ENCODE results near the gene ORC3. TPM values are rescaled to one million over a fixed set of nuclear protein-coding genes. Genes with fewer than 3 reads are reported as not detected.
A peak's percentile ranks its signal among the peaks of the same experiment; 100 is the strongest.

Gene ORC3
- total RNA-seq, 1 donor from 2014 or later: 16.7 TPM

DNA sequence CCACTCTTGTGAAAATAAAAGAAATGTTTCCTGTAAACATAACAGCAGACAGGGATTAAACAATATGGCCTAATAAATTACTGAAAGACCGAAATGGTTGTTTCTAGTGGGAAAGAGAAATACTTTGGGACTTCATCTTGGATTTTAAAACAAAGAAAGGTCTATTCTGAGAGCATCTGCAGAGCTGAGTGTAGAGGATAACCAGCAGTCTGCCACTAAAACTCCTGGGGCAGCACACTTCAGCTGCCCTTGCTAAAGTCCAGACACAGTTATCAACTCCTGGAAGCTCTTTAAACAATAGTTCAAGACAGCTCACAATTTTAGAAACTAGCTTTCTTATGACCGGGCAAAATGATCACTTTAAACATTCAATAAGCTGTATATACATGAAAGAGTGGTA, 73.5 kb downstream of the ORC3 start:
- Mint-ChIP-seq H3K4me1 (ENCODE audit: low read depth) (peaks cover 30% of the 10 kb centered on the region), H3K27ac (ENCODE audit: unreplicated experiment) (peak overlapping the region; percentile 1), H3K27me3 (ENCODE audit: low read depth) (no peaks in the 10 kb centered on the region), H3K36me3 (ENCODE audit: low read depth) (peaks cover 9% of the 10 kb centered on the region), H3K9me3 (ENCODE audit: low read depth) (no peaks in the 10 kb centered on the region), H3K4me3 (ENCODE audit: unreplicated experiment) (no peak overlapping the region)
- TF ChIP-seq CTCF (IDR thresholded peaks at IDR 0.05): no peak
- no peak for DNase-seq (ENCODE audit: low spot score)

DNA sequence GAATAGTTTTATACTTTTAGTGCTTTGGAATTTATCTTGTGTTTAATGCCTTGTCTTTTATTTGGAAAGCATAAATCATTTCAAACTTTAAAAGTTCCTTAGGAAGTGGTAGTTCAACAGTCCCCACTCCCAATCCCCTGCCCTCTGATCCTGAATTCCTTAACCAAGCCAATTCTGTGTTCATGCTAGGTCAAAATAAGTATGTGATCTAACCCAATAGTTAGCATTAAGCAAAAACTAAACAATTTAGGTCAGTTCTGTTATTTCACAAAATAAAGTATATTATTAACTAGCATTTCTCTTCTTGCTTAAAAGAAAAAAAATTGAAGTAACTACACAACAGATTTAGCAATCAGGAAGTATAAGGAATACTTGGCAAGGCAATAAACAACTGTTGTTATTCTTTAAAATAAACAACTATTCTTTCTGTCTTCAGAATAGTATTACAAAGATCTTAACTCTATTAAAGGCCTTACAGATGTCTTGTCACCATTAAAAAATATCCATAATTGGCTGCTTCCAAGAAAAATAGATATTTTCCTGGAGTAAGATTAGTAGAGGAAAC, 75.1 kb downstream of the ORC3 start:
- Mint-ChIP-seq H3K4me3 (ENCODE audit: unreplicated experiment) (no peak overlapping the region), H3K36me3 (ENCODE audit: low read depth) (peaks cover 11% of the 10 kb centered on the region), H3K27me3 (ENCODE audit: low read depth) (no peaks in the 10 kb centered on the region), H3K27ac (ENCODE audit: unreplicated experiment) (peak overlapping the region; percentile 54), H3K4me1 (ENCODE audit: low read depth) (peaks cover 25% of the 10 kb centered on the region), H3K9me3 (ENCODE audit: low read depth) (no peaks in the 10 kb centered on the region)
- TF ChIP-seq CTCF (IDR thresholded peaks at IDR 0.05): no peak
- no peak for DNase-seq (ENCODE audit: low spot score)

DNA sequence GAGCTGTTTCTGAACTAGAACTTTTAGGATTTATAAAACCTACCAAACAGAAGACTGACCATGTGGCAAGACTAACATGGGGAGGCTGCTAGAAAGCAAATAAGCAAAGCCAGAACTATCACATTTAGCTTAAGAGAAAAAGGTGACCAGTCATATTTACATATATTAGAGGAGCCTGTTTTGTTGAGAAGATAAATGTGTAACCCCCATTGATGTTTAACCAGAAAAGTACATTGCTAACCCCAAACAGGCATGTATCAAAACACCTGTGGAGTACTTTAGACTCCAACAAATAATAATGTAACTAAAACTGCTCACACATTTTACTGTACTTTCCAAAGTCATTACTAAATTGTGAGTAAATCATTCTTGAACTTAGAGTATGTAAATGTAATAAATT, 77.1 kb downstream of the ORC3 start:
- Mint-ChIP-seq H3K36me3 (ENCODE audit: low read depth) (peaks cover 26% of the 10 kb centered on the region), H3K4me3 (ENCODE audit: unreplicated experiment) (no peak overlapping the region), H3K9me3 (ENCODE audit: low read depth) (no peaks in the 10 kb centered on the region), H3K27ac (ENCODE audit: unreplicated experiment) (no peak overlapping the region), H3K4me1 (ENCODE audit: low read depth) (peaks cover 13% of the 10 kb centered on the region), H3K27me3 (ENCODE audit: low read depth) (no peaks in the 10 kb centered on the region)
- no peak for TF ChIP-seq CTCF (IDR thresholded peaks at IDR 0.05)
- DNase-seq (ENCODE audit: low spot score): no peak

GRCh38 chr6:87668013-87668412, 78.1 kb downstream of the ORC3 start:
- DNase-seq (ENCODE audit: low spot score): no peak
- no peak overlapping the region for H3K27ac Mint-ChIP-seq (ENCODE audit: unreplicated experiment)
- TF ChIP-seq CTCF (IDR thresholded peaks at IDR 0.05): no peak
- H3K4me1 Mint-ChIP-seq (ENCODE audit: low read depth): peaks cover 13% of the 10 kb centered on the region
- peaks cover 28% of the 10 kb centered on the region for H3K36me3 Mint-ChIP-seq (ENCODE audit: low read depth)
- no peak overlapping the region for H3K4me3 Mint-ChIP-seq (ENCODE audit: unreplicated experiment)
- H3K27me3 Mint-ChIP-seq (ENCODE audit: low read depth): no peaks in the 10 kb centered on the region
- no peaks in the 10 kb centered on the region for H3K9me3 Mint-ChIP-seq (ENCODE audit: low read depth)

- TF ChIP-seq CTCF (IDR thresholded peaks at IDR 0.05): no peak
- peaks cover 7% of the 10 kb centered on the region for H3K4me1 Mint-ChIP-seq (ENCODE audit: low read depth)
- H3K36me3 Mint-ChIP-seq (ENCODE audit: low read depth): peaks cover 27% of the 10 kb centered on the region
- no peak for DNase-seq (ENCODE audit: low spot score)
- H3K27me3 Mint-ChIP-seq (ENCODE audit: low read depth): no peaks in the 10 kb centered on the region
- no peak overlapping the region for H3K27ac Mint-ChIP-seq (ENCODE audit: unreplicated experiment)
- no peak overlapping the region for H3K4me3 Mint-ChIP-seq (ENCODE audit: unreplicated experiment)
- H3K9me3 Mint-ChIP-seq (ENCODE audit: low read depth): no peaks in the 10 kb centered on the region
Observed at GRCh38 chr6:87669051-87669450, 79.1 kb downstream of the ORC3 start.

Data from chondrocyte (in vitro differentiated cells).